Activated naive CD8-positive, alpha-beta T cell treated with anti-CD3 and anti-CD28 coated beads, Interleukin-2, amount 50 U/mL, for 16 hours (primary cell): ENCODE measurements around the gene SAP25.

Experiments used
- DNase-seq: peaks from one replicate; pipeline ENCODE4 v3.0.0-alpha.2; 2020; ENCODE audit warnings: low read depth, low spot score

SAP25 gene

DNA sequence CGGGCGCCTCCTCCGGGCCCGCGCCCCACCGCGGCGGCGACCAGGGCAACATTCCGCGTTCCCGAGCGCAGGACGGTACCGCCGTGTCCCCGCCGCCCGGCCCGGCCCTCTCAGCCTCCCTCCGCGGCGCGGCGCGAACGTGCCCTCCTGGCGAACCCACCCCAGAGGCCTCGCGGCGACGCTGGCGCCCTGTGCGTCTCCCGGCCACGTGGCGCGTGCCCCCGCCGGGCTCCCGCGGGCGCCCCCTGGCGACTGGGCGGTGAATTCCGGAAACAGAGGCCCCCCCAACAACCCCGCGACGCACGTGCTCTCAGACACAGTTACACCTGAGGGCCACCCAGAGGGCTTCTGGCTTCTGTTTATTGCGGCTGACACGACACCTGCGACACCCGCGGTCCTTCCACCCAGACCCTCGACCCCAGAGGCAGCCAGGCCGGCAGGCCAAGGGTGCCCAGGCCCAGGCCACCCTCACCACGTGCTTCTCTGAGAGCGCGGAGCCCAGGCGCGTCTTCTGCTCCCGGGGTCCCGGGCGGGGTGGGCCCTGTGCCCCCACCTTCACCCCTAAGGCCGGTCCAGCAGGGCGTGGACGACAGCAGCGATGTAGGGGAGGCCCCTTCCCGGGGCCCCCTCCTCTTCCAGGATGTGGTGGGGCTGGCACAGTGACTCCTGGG is at the start of gene SAP25:
Gene SAP25 (minus strand): TSS at position 210 of the 671 bp plus-strand sequence. CDS start 158 bp downstream, at position 52.
- no peak for DNase-seq

GRCh38 chr7:100621554-100621953 is 47.9 kb upstream of the SAP25 start:
- no peak for DNase-seq

- no peak for DNase-seq
Observed at GRCh38 chr7:100620804-100621203, 47.1 kb upstream of the SAP25 start.

GRCh38 chr7:100620239-100620638 is 46.5 kb upstream of the SAP25 start:
- DNase-seq = no peak

DNA sequence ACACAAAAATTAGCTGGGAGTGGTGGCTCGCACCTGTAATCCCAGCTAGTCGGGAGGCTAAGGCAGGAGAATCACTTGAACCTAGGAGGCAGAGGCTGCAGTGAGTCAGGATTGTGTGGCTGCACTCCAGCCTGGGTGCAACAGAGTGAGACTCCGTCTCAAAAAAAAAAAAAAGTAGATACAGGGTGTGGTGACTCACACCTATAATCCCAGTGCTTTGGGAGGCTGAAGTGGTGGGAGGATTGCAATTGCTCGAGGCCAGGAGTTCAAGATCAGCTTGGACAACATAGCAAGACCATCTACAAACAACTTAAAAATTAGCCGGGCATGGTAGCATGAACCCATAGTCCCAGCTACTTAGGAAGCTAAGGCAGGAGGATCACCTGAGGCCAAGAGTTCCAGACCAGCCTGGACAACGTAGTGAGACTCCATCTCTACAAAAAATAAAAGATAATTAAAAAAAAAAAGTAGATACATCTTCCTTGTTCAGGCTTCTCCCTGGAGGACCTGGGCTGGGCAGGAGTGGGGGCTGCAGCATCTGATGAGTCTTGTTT is 40.7 kb upstream of the SAP25 start:
- DNase-seq = no peak

- no peak for DNase-seq
Observed at GRCh38 chr7:100613412-100614175, 39.9 kb upstream of the SAP25 start.

DNA sequence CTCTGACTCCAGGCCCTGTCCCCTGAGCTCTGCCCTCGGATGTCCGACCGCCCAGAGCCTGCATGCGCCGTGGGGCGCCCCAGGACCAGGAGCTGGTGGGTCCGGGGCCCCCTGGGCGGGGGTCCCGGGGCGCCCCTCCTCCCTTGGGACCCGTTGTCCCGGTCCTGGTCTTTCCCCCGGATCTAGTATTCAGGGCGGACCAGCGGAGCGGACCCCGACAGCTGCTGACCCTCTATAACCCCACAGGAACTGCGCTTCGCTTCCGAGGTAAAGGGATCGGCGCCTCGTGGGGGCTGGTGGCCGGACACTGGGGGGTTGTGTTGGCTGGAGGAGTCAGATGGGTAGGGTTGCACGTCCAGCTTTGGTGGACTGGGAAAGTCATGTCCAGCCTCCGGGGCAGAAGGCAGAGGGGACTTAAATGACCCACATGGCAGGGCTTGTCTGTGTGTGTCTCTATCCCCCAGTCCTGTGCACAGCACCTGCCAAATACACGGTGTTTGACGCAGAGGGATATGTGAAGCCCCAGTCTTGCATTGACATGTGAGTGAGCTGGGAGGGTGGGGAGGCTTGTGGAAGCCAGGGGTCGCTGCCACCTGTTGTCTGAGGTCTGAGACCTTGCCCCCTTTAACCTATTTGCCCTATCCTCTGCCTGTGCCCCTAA is 39.2 kb upstream of the SAP25 start:
- DNase-seq = no peak

GRCh38 chr7:100611983-100612729 is 38.5 kb upstream of the SAP25 start, which contains the start of gene MOSPD3:
Gene MOSPD3 (plus strand): TSS chr7:100612540. CDS start chr7:100612792, 252 bp downstream.
- peak; percentile 94 for DNase-seq

DNA sequence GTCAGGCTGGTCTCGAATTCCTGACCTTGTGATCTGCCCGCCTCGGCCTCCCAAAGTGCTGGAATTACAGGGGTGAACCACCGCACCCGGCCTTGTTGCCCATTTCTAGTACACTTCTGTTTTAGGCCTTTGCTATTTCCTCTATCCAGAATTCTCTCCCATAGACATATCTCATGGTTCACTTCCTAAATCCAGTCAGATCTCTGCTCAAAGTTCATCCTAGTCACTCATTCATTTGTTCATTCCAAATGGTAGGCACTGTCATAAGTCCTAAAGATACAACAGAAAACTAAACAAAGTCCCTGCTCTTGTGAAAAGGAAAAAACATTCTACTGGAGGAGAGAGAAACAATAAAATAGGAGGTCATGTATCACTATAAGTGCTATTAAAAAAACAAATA is 36.3 kb upstream of the SAP25 start:
- DNase-seq = no peak

DNA sequence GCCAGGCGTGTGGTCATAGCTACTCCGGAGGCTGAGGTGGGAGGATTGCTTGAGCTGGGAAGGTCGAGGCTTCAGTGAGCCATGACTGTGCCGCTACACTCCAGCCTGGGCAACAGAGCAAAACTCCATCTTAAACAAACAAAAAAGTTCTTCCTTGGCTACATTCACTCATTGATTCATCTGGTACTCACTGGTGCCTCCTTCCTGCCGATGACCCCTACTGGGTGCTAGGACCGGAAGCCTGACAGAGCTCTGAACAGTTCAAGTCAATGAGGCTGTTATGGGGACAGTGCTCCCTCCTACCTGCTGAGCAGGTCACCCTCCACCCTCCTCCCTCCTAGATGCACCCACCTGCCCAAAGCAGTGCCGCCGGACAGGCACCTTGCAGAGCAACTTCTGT is 33.4 kb upstream of the SAP25 start:
- no peak for DNase-seq

GRCh38 chr7:100606313-100606712 is 32.6 kb upstream of the SAP25 start:
- DNase-seq = no peak

- DNase-seq = no peak
Observed at GRCh38 chr7:100604976-100605911, 31.5 kb upstream of the SAP25 start.

DNA sequence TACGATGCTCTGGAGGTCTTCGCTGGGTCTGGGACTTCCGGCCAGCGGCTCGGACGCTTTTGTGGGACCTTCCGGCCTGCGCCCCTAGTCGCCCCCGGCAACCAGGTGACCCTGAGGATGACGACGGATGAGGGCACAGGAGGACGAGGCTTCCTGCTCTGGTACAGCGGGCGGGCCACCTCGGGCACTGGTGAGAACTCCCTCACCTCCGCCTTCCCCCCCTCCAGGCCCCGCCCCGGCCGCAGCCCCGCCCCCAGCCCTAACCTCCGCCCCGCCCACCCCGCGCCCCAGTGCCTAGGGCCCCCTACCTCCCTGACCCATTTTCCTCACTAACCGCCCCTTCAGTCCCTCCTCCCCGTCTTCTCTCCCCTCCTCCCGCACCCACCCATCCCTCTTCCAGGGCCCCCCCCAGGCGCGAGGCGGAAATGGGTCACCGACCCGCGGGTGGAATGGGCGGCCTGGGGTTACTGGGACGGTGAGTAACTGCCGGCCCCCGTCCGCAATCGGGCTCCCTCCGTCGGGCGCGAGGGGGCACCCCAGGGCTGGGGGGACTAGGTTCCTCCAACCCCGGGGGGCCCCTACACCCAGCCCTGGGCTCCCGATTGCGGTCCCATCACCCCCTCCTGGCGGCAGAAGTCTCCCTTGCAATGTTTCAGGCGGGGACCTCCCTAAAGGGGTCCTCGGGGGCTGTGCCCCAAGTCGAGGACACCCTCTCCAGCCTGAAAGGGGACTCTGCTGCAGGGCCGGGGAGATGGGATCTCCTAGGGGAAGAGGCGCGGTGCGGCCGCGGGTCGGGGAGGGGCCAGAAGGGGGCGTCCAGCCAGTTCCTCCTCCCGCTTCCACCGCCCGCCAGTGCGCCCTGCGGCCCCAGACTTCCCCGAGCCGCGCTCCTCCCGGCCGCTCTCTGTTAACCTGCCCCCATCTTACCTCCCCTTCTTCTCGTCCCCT is 30.6 kb upstream of the SAP25 start:
- DNase-seq = peak; percentile 32

- DNase-seq = no peak
Observed at GRCh38 chr7:100603726-100604027, 30.0 kb upstream of the SAP25 start.

DNA sequence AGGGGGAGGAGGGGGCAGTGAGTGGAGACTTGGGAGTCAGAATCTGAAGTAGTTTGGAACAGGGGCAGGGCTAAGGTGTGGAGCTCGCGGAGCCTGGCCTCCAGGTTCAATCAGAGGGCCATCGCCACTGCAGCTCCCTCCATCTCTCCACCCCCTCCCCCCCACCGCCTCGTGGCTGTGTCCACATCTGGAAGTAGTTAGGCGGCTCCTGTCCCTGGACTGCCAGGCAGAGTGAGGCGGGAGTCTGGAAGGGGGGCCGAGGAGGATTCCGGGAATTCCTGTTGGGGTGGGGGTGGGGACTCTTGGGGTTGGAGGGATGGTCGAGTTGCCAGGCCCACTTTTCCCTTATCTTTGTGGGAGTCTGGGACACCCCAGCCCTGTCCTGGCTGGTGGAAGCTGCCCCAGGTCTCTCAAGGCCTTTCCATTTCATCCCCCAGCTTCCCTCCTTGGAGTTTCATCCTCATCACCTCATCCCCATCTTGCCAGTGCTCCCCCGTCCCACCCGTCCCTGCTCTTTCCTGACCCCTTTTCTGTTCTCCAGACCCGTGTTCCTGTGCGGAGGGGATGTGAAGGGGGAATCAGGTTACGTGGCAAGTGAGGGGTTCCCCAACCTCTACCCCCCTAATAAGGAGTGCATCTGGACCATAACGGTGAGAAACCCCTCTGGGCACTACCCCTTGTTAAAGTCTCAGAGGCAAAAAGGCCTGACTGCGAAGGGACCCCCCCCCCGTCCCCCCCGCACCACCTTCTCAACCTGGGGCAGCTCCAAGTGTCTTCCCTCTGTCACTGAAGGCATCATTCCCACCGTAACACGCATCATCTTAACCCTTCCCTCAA is 29.4 kb upstream of the SAP25 start:
- DNase-seq = no peak

DNA sequence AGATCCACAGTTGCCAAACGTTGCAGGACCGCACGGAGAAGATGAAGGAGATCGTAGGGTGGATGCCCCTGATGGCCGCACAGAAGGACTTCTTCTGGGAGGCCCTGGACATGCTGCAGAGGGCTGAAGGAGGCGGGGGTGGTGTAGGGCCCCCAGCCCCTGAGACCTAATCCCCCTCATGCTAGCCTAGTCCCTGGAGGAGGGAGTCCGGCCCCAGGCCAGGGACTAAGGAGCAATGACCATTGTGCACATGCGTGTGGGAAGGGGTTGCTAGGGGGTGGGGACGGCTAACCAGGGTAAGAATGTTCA is 27.0 kb upstream of the SAP25 start:
- no peak for DNase-seq

DNA sequence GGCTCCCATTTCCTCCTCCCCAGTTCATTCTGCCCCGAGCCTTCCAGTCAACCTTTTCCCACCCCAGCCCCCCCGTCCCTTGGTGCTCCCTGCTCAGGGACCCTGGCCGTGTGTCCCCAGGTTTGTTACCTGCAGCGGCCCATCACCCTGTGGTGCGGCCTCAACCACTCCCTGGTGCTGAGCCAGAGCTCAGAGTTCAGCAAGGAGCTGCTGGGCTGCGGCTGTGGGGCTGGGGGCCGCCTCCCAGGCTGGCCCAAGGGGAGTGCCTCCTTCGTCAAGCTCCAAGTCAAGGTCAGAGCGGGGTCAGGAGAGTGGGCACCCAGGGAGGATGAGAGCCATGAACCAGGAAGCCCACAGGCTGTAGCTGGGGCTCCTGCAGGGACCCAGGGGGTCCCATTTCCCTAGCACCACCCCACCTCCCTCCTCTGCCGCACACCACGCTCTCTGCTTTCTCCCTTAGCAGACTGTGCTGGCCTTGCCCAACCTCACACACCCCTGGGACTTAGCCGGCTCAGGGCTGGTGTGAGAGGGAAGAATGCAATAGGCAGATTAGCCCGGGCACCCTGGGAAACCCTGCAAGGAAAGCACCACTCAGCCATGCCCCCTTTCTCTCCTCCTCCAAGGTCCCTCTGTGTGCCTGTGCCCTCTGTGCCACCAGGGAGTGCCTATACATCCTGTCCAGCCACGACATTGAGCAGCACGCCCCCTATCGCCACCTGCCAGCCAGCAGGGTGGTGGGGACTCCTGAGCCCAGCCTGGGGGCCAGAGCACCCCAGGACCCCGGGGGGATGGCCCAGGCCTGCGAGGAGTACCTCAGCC is 26.4 kb upstream of the SAP25 start:
- no peak for DNase-seq

DNA sequence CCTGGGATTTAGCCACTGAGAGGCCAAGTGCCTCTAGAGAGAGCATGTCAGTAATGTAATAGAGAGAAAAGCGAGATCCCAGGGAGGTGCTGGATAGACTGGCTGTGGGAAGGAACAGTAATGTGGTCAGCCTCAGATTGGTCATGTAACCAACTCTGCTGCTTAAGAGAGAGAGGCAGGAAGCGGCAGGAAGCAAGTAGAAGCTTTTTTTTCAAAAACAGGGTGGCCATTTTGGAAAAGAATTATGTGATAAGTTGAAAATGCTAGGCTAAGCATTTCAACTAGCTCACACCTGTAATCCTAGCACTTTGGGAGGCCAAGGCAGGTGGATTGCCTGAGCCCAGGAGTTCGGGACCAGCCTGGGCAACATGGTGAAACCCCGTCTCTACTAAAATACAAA is 24.7 kb upstream of the SAP25 start:
- no peak for DNase-seq
